Upper lobe of right lung (tissue), 1 donor: ENCODE data around the gene RAPGEFL1. TPM values are rescaled to one million over a fixed set of nuclear protein-coding genes. Genes with fewer than 3 reads are reported as not detected.

ENCODE experiments used
- ATAC-seq: fragments of 200-7000 bp; cut with Tn5 transposase; one replicate; pipeline ENCODE4 v1.9.1; 2020; ENCODE audit warnings: mild to moderate bottlenecking, moderate library complexity
- DNase-seq: peaks from one replicate; pipeline ENCODE4 v3.0.0-alpha.2; 2020
- H3K27ac ChIP-seq: fragments of 200-600 bp; one replicate; pipeline ENCODE4 v1.8.0; 2022
- H3K27me3 ChIP-seq: fragments of 200-600 bp; one replicate; pipeline ENCODE4 v1.8.0; 2022; ENCODE audit warnings: mild to moderate bottlenecking
- H3K36me3 ChIP-seq: fragments of 200-600 bp; one replicate; pipeline ENCODE4 v1.8.0; 2022
- H3K4me1 ChIP-seq: fragments of 200-600 bp; one replicate; pipeline ENCODE4 v1.8.0; 2022
- H3K4me3 ChIP-seq: fragments of 200-600 bp; one replicate; pipeline ENCODE4 v1.8.0; 2022; ENCODE audit warnings: mild to moderate bottlenecking
- H3K9me3 ChIP-seq: fragments of 200-600 bp; one replicate; pipeline ENCODE4 v1.8.0; 2022
- intact Hi-C: fragments of 100-400 bp; cut with DNase I; formaldehyde crosslinking; loops from one replicate; pipeline ENCODE4 v1.11.0; 2022
- total RNA-seq: library from RNA; stranded (reverse); fragmentation: NEBNext Ultra II Directional; extraction: Animal tissue kit (Norgen Biotek cat#: 25700); gene quantifications from one replicate; pipeline ENCODE4 v1.2.1, GENCODE V29; 2021
- TF ChIP-seq, protein P1 (sequence below): fragments of 200-600 bp; IDR thresholded peaks from one replicate; pipeline ENCODE4 v1.8.0; 2022; ENCODE audit warnings: antibody characterized with exemption
- donor health status: DM: no; HTN: yes; CAD: no; lungs with severe emphysema.

The RAPGEFL1 gene
- total RNA-seq, 1 donor from 2014 or later, result 10.2 TPM

- intact Hi-C loops, result no loop called here
- H3K36me3 ChIP-seq, result no peaks in the 10 kb centered on the region
- H3K27ac ChIP-seq, result no peak overlapping the region
- no peaks in the 10 kb centered on the region for H3K27me3 ChIP-seq
- ATAC-seq (no peak), DNase-seq (no peak)
- no peak overlapping the region for H3K4me3 ChIP-seq
- H3K4me1 ChIP-seq, result peaks cover 24% of the 10 kb centered on the region
- H3K9me3 ChIP-seq, result no peaks in the 10 kb centered on the region
- TF ChIP-seq, protein P1, sequence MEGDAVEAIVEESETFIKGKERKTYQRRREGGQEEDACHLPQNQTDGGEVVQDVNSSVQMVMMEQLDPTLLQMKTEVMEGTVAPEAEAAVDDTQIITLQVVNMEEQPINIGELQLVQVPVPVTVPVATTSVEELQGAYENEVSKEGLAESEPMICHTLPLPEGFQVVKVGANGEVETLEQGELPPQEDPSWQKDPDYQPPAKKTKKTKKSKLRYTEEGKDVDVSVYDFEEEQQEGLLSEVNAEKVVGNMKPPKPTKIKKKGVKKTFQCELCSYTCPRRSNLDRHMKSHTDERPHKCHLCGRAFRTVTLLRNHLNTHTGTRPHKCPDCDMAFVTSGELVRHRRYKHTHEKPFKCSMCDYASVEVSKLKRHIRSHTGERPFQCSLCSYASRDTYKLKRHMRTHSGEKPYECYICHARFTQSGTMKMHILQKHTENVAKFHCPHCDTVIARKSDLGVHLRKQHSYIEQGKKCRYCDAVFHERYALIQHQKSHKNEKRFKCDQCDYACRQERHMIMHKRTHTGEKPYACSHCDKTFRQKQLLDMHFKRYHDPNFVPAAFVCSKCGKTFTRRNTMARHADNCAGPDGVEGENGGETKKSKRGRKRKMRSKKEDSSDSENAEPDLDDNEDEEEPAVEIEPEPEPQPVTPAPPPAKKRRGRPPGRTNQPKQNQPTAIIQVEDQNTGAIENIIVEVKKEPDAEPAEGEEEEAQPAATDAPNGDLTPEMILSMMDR, result no peak
Observed at GRCh38 chr17:40179923-40180659, 2.8 kb downstream of the RAPGEFL1 start.

DNA sequence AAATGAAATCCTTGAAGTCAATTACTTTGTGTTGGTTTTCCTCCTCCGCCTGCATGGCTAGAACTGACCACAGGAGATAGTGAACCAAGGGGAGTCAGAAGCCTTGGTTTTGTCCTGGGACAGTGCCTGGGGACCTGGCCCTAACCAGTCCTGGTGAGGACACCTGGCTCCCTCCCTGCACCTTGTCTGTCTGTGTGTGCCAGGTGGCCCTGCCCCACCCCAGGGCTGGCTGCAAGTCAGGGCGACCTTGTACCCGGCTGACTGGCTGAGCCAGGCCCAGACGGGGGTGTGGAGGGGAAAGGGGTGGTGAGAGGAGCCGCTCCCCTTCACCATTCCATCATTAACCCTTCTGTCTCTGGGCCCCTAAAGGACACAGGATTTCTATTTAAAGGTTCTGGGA lies 3.4 kb downstream of the RAPGEFL1 start:
- no peaks in the 10 kb centered on the region for H3K9me3 ChIP-seq
- TF ChIP-seq, protein P1, result no peak
- peak; percentile 13 for ATAC-seq
- no peaks in the 10 kb centered on the region for H3K36me3 ChIP-seq
- no peaks in the 10 kb centered on the region for H3K27me3 ChIP-seq
- peaks cover 26% of the 10 kb centered on the region for H3K4me1 ChIP-seq
- no peak overlapping the region for H3K4me3 ChIP-seq
- intact Hi-C loops, result no loop called here
- DNase-seq, result peak; percentile 74
- H3K27ac ChIP-seq, result no peak overlapping the region

GRCh38 chr17:40181205-40181604 lies 3.9 kb downstream of the RAPGEFL1 start:
- TF ChIP-seq, protein P1, result no peak
- DNase-seq (no peak), ATAC-seq (no peak)
- Histone ChIP-seq H3K36me3 (no peaks in the 10 kb centered on the region), H3K27ac (no peak overlapping the region), H3K9me3 (no peaks in the 10 kb centered on the region), H3K4me1 (peaks cover 25% of the 10 kb centered on the region), H3K4me3 (no peak overlapping the region), H3K27me3 (no peaks in the 10 kb centered on the region)
- intact Hi-C loops, result no loop called here

DNA sequence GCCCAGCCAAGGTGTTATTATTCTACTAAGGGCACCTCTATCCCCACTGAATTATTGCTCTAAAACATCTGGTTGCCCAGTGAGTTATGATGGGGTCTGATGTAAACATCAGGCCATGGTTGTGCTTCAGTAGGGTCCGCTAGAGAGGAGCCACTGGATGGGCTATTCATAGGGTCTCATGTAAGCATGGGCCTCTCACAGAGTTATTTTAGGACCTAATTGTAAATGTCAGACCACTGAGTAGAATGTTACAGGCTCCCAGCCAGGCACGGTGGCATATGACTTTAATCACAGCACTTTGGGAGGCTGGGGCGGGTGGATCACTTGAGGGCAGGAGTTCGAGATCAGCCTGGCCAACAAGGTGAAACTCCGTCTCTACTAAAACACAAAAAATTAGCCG lies 5.3 kb downstream of the RAPGEFL1 start:
- Histone ChIP-seq H3K36me3 (no peaks in the 10 kb centered on the region), H3K4me1 (peaks cover 14% of the 10 kb centered on the region), H3K9me3 (no peaks in the 10 kb centered on the region), H3K4me3 (no peak overlapping the region), H3K27ac (no peak overlapping the region), H3K27me3 (no peaks in the 10 kb centered on the region)
- DNase-seq (no peak), ATAC-seq (no peak)
- intact Hi-C loops, result no loop called here
- TF ChIP-seq, protein P1, result no peak

- Histone ChIP-seq H3K9me3 (no peaks in the 10 kb centered on the region), H3K27ac (no peak overlapping the region), H3K36me3 (no peaks in the 10 kb centered on the region), H3K4me3 (no peak overlapping the region), H3K27me3 (no peaks in the 10 kb centered on the region), H3K4me1 (peaks cover 3% of the 10 kb centered on the region)
- DNase-seq, result no peak
- TF ChIP-seq, protein P1, result no peak
- no peak for ATAC-seq
- intact Hi-C loops, result no loop called here
Observed at GRCh38 chr17:40187238-40187637, 10.0 kb downstream of the RAPGEFL1 start.
